Measurements from ENCODE around the gene MCM9. TPM values are rescaled to one million over a fixed set of nuclear protein-coding genes. Genes with fewer than 3 reads are reported as not detected.

The MCM9 gene
- total RNA-seq, 1 experiment from 2014 or later = 14.9 TPM

DNA sequence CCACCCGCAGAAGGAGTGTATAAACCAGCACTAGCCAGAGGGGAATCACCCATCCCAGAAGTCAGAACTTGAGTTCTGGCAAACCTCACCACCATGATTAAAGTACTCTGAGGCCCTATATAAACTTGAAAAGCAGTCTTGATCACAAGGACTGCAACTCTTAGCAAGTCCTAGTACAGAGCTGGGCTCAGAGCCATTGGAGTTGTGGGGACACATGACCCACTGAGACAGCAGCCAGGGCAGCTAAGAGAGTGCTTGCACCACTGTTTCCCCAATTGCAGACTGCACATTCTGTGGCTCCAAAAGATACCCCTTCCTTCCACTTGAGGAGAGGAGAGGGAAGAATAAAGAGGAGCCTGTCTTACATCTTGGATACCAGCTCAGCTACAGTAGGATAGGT is 4.7 kb upstream of the MCM9 start (continued):
- TF ChIP-seq, protein P1, sequence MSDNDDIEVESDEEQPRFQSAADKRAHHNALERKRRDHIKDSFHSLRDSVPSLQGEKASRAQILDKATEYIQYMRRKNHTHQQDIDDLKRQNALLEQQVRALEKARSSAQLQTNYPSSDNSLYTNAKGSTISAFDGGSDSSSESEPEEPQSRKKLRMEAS (CRISPR knock-in tag; IDR thresholded peaks at IDR 0.05) = no peak
- TF ChIP-seq TCF7 (CRISPR knock-in tag; IDR thresholded peaks at IDR 0.05; ENCODE audit: low read depth) (no peak), GTF2I (CRISPR knock-in tag; conservative IDR thresholded peaks at IDR 0.05) (no peak), TP53 (CRISPR knock-in tag; IDR thresholded peaks at IDR 0.05) (no peak), MYBL2 (CRISPR knock-in tag; IDR thresholded peaks at IDR 0.05) (no peak), NR3C1 (CRISPR knock-in tag; conservative IDR thresholded peaks at IDR 0.05; ENCODE audit: low read depth) (no peak)

DNA sequence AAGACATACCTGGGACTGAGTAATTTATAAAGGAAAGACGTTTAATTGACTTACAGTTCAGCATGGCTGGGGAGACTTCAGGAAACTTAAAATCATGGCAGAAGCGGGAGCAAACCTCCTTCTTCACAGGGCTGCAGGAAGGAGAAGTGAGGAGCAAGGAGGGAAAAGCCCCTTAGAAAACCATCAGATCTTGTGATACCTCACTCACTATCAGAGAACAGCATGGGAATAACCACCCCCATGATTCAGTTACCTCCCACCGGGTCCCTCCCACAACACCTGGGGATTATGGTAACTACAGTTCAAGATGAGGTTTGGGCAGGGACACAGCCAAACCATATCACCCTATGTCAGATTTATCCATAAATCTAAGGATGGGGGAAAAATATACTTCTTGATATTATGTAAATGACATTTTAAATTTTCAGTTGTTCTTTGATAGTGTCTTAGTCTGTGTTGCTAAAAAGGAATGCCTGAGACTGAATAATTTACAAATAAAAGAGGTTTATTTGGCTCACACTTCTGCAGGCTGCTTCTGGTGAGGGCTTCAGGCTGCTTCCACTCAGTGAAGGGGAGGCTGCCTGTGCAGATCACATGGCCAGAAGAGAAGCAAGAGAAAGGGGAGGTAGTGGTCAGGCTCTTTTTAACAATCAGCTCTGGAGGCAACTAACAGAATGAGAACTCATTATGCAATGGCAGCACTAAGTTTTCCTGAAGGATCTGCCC is 1.2 kb upstream of the MCM9 start:
- H3K27me3 Mint-ChIP-seq (ENCODE audit: low read depth) = no peaks in the 10 kb centered on the region; the same call in 1 of the 2 replicates
- peaks cover 43% of the 10 kb centered on the region for H3K36me3 Mint-ChIP-seq
- ATAC-seq (no peak), DNase-seq (ENCODE audit: low spot score) (no peak)
- ChIA-PET POLR2A (no interaction called here), CTCF (no interaction called here)
- peaks cover 23% of the 10 kb centered on the region for H3K4me1 Mint-ChIP-seq
- TF ChIP-seq, protein P1 (CRISPR knock-in tag; IDR thresholded peaks at IDR 0.05) = no peak
- no peak for TF ChIP-seq RORB (CRISPR knock-in tag; IDR thresholded peaks at IDR 0.05)
- TF ChIP-seq, protein P2, sequence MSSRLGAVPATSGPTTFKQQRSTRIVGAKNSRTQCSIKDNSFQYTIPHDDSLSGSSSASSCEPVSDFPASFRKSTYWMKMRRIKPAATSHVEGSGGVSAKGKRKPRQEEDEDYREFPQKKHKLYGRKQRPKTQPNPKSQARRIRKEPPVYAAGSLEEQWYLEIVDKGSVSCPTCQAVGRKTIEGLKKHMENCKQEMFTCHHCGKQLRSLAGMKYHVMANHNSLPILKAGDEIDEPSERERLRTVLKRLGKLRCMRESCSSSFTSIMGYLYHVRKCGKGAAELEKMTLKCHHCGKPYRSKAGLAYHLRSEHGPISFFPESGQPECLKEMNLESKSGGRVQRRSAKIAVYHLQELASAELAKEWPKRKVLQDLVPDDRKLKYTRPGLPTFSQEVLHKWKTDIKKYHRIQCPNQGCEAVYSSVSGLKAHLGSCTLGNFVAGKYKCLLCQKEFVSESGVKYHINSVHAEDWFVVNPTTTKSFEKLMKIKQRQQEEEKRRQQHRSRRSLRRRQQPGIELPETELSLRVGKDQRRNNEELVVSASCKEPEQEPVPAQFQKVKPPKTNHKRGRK (CRISPR knock-in tag; IDR thresholded peaks at IDR 0.05; ENCODE audit: borderline replicate concordance) = no peak
- no peak for TF ChIP-seq NR3C1 (CRISPR knock-in tag; conservative IDR thresholded peaks at IDR 0.05; ENCODE audit: low read depth)
- TF ChIP-seq NFYB (CRISPR knock-in tag; conservative IDR thresholded peaks at IDR 0.05; ENCODE audit: low read depth) = no peak
- TF ChIP-seq ZBTB21 (CRISPR knock-in tag; IDR thresholded peaks at IDR 0.05; ENCODE audit: borderline replicate concordance) = no peak
- TF ChIP-seq, protein P3, sequence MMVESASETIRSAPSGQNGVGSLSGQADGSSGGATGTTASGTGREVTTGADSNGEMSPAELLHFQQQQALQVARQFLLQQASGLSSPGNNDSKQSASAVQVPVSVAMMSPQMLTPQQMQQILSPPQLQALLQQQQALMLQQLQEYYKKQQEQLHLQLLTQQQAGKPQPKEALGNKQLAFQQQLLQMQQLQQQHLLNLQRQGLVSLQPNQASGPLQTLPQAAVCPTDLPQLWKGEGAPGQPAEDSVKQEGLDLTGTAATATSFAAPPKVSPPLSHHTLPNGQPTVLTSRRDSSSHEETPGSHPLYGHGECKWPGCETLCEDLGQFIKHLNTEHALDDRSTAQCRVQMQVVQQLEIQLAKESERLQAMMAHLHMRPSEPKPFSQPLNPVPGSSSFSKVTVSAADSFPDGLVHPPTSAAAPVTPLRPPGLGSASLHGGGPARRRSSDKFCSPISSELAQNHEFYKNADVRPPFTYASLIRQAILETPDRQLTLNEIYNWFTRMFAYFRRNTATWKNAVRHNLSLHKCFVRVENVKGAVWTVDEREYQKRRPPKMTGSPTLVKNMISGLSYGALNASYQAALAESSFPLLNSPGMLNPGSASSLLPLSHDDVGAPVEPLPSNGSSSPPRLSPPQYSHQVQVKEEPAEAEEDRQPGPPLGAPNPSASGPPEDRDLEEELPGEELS (CRISPR knock-in tag; IDR thresholded peaks at IDR 0.05) = no peak
- TF ChIP-seq, protein P4, sequence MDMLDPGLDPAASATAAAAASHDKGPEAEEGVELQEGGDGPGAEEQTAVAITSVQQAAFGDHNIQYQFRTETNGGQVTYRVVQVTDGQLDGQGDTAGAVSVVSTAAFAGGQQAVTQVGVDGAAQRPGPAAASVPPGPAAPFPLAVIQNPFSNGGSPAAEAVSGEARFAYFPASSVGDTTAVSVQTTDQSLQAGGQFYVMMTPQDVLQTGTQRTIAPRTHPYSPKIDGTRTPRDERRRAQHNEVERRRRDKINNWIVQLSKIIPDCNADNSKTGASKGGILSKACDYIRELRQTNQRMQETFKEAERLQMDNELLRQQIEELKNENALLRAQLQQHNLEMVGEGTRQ (CRISPR knock-in tag; IDR thresholded peaks at IDR 0.05) = no peak
- TF ChIP-seq, protein P5, sequence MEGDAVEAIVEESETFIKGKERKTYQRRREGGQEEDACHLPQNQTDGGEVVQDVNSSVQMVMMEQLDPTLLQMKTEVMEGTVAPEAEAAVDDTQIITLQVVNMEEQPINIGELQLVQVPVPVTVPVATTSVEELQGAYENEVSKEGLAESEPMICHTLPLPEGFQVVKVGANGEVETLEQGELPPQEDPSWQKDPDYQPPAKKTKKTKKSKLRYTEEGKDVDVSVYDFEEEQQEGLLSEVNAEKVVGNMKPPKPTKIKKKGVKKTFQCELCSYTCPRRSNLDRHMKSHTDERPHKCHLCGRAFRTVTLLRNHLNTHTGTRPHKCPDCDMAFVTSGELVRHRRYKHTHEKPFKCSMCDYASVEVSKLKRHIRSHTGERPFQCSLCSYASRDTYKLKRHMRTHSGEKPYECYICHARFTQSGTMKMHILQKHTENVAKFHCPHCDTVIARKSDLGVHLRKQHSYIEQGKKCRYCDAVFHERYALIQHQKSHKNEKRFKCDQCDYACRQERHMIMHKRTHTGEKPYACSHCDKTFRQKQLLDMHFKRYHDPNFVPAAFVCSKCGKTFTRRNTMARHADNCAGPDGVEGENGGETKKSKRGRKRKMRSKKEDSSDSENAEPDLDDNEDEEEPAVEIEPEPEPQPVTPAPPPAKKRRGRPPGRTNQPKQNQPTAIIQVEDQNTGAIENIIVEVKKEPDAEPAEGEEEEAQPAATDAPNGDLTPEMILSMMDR (IDR thresholded peaks at IDR 0.05) = no peak
- no peak for TF ChIP-seq KAT7 (CRISPR knock-in tag; IDR thresholded peaks at IDR 0.05; ENCODE audit: borderline replicate concordance)
- TF ChIP-seq SMAD4 (CRISPR knock-in tag; IDR thresholded peaks at IDR 0.05) = no peak
- TF ChIP-seq GTF2I (CRISPR knock-in tag; conservative IDR thresholded peaks at IDR 0.05) = no peak
- TF ChIP-seq TCF7 (CRISPR knock-in tag; IDR thresholded peaks at IDR 0.05; ENCODE audit: low read depth) = no peak
- TF ChIP-seq MXD4 (CRISPR knock-in tag; IDR thresholded peaks at IDR 0.05; ENCODE audit: borderline replicate concordance) = no peak
- TF ChIP-seq, protein P6, sequence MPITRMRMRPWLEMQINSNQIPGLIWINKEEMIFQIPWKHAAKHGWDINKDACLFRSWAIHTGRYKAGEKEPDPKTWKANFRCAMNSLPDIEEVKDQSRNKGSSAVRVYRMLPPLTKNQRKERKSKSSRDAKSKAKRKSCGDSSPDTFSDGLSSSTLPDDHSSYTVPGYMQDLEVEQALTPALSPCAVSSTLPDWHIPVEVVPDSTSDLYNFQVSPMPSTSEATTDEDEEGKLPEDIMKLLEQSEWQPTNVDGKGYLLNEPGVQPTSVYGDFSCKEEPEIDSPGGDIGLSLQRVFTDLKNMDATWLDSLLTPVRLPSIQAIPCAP (CRISPR knock-in tag; IDR thresholded peaks at IDR 0.05) = no peak
- TF ChIP-seq TP53 (CRISPR knock-in tag; IDR thresholded peaks at IDR 0.05) = no peak
- peak overlapping the region; percentile 86 for H3K4me3 Mint-ChIP-seq
- H3K27ac Mint-ChIP-seq = peak overlapping the region; percentile 93
- H3K9me3 Mint-ChIP-seq = peaks cover 33% of the 10 kb centered on the region

Data from WTC11 (cell line).